Measurements from ENCODE around the gene ASIC4. TPM values are rescaled to one million over a fixed set of nuclear protein-coding genes. Genes with fewer than 3 reads are reported as not detected.

ASIC4 gene
- total RNA-seq, 4 donors from 2014 or later = not detected

DNA sequence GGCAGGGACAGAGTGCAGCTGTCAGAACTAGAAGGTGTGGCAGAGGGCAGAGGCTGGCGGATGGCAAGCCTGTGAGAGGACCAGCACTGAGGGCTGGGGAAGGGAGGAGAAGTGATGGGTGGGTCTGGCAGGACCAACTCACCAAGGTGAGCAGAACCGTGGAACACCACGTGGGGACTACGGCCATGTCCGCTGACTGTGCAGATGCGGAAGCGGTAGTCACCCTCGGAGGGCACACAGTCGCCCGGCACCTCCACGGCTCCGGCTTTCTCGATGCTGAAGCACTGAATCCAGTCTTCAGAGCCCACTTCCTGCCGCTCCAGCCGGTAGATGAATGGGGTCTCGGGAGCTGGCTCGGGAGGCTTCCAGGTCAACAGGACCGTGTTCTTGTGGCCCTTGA is 52.8 kb downstream of the ASIC4 start:
- Histone ChIP-seq H3K27me3 (peaks cover 20% of the 10 kb centered on the region), H3K27ac (no peak overlapping the region), H3K9me3 (no peaks in the 10 kb centered on the region), H3K4me3 (no peak overlapping the region), H3K36me3 (no peaks in the 10 kb centered on the region), H3K4me1 (peaks cover 3 to 17% (median 8%) of the 10 kb centered on the region in 4 donors)
- intact Hi-C loops (cut with DNase I; ENCODE audit: low total_unique reads) = no loop called here
- TF ChIP-seq EP300 (IDR thresholded peaks at IDR 0.05; ENCODE audit: low read depth) (no peak), POLR2AphosphoS5 (IDR thresholded peaks at IDR 0.05) (no peak)
- TF ChIP-seq, protein P1, sequence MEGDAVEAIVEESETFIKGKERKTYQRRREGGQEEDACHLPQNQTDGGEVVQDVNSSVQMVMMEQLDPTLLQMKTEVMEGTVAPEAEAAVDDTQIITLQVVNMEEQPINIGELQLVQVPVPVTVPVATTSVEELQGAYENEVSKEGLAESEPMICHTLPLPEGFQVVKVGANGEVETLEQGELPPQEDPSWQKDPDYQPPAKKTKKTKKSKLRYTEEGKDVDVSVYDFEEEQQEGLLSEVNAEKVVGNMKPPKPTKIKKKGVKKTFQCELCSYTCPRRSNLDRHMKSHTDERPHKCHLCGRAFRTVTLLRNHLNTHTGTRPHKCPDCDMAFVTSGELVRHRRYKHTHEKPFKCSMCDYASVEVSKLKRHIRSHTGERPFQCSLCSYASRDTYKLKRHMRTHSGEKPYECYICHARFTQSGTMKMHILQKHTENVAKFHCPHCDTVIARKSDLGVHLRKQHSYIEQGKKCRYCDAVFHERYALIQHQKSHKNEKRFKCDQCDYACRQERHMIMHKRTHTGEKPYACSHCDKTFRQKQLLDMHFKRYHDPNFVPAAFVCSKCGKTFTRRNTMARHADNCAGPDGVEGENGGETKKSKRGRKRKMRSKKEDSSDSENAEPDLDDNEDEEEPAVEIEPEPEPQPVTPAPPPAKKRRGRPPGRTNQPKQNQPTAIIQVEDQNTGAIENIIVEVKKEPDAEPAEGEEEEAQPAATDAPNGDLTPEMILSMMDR (IDR thresholded peaks at IDR 0.05) = no peak
- in situ Hi-C loops (cut with MboI; ENCODE audit: low pct_ligation_motif_present in 1 of 4, low pct_unique_long_range_greater_than_20kb in 1 of 4, low sequenced_read_pairs in 3 of 4) = no loop called here
- DNase-seq = no peak
- 92% methylated on average over 18 of the region's 18 CpGs; no CpG with 5 or more reads in 1 of the 2 donors for WGBS, 2 donors (ENCODE audit: low coverage in 1 of 2)

DNA sequence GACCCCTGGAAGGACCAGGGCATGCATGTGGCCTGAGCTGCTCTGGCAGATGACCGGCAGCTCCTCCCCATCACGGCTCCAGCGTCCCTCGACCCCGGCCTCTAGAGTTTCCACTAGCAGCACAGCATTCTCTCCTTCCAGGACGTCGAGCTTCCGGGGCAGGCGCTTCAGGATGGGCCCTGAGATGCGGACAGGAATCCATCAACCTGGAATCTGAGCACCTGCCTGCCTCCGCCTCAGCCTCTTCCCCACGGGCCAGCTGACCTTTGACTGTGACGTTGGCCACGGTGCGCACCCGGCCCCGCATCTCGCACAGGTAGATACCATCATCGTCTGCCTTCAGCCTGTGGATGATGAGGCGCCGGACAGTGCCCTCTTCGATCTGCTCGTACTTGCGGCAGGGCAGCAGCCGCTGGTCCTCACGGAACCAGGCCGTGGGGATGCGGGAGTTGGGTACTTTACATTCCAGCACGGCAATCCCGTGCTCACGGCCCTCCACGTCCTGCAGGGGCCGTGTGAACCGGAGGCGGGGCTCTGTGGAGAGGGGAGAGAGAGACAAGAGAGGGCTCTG is 53.6 kb downstream of the ASIC4 start:
- no peaks in the 10 kb centered on the region for H3K9me3 ChIP-seq
- H3K36me3 ChIP-seq = no peaks in the 10 kb centered on the region
- WGBS, 2 donors (ENCODE audit: low coverage in 1 of 2) = 80 to 91% methylated on average over 1 to 35 of the region's 35 CpGs
- peaks cover 28% of the 10 kb centered on the region for H3K27me3 ChIP-seq
- no peak overlapping the region for H3K27ac ChIP-seq
- in situ Hi-C loops (cut with MboI; ENCODE audit: low pct_ligation_motif_present in 1 of 4, low pct_unique_long_range_greater_than_20kb in 1 of 4, low sequenced_read_pairs in 3 of 4) = no loop called here
- peaks cover 3 to 17% (median 8%) of the 10 kb centered on the region in 4 donors for H3K4me1 ChIP-seq
- no peak for TF ChIP-seq POLR2AphosphoS5 (IDR thresholded peaks at IDR 0.05)
- no peak for TF ChIP-seq EP300 (IDR thresholded peaks at IDR 0.05; ENCODE audit: low read depth)
- TF ChIP-seq, protein P1 (IDR thresholded peaks at IDR 0.05) = no peak
- no peak for TF ChIP-seq POLR2A (IDR thresholded peaks at IDR 0.05)
- no peak overlapping the region for H3K4me3 ChIP-seq
- intact Hi-C loops (cut with DNase I; ENCODE audit: low total_unique reads) = no loop called here
- no peak for DNase-seq

DNA sequence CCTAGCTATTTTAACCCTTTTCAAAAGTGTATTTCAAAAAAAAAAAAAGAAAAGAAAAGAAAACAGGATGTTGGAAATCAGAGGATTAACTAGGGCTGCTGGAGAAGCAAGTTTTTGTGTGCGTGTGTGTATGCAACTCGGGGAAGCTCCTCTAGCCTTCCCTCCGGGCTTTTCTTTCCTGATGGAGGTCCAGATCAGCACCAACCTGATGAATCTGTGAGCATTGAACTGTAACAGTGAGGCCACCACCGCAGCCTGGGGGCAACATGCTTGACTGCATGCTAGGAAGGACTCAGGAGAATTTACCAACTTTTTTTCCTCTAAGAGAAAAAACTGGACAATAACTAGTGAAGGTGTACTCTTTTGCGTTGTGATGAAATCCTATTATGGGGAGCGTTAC is 54.8 kb downstream of the ASIC4 start:
- peaks cover 3 to 17% (median 8%) of the 10 kb centered on the region in 4 donors for H3K4me1 ChIP-seq
- no peaks in the 10 kb centered on the region for H3K9me3 ChIP-seq
- no peak for DNase-seq
- H3K4me3 ChIP-seq = no peak overlapping the region
- H3K36me3 ChIP-seq = no peaks in the 10 kb centered on the region
- in situ Hi-C loops (cut with MboI; ENCODE audit: low pct_ligation_motif_present in 1 of 4, low pct_unique_long_range_greater_than_20kb in 1 of 4, low sequenced_read_pairs in 3 of 4) (no loop called here), intact Hi-C loops (cut with DNase I; ENCODE audit: low total_unique reads) (no loop called here)
- peaks cover 30% of the 10 kb centered on the region for H3K27me3 ChIP-seq
- TF ChIP-seq POLR2A (IDR thresholded peaks at IDR 0.05) = no peak
- TF ChIP-seq, protein P1 (IDR thresholded peaks at IDR 0.05) = no peak
- no peak for TF ChIP-seq POLR2AphosphoS5 (IDR thresholded peaks at IDR 0.05)
- no peak for TF ChIP-seq EP300 (IDR thresholded peaks at IDR 0.05; ENCODE audit: low read depth)
- WGBS, 2 donors (ENCODE audit: low coverage in 1 of 2) = 85 to 96% methylated on average over 5 to 6 of the region's 6 CpGs
- no peak overlapping the region for H3K27ac ChIP-seq

DNA sequence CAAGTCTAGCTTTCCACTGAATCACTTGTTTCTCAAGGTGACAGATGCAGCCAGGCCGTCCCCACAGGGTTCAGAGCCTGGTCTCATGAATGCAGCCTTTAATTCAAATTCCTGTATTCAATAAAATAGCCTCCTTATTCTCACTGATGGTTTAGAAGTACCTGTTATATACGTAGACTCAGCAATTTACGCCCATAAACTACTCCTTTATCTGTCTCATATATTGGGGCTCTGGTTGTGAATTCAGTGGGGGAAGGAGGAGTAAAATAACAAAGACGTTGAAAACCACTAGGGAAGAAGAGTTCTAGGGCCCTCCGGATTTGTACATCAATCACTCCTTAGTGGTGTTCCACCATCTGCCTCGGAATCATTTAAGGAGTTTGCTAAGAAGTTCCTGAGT is 55.4 kb downstream of the ASIC4 start:
- Histone ChIP-seq H3K4me3 (no peak overlapping the region), H3K36me3 (no peaks in the 10 kb centered on the region), H3K9me3 (no peaks in the 10 kb centered on the region), H3K27ac (no peak overlapping the region), H3K4me1 (peaks cover 3 to 17% (median 8%) of the 10 kb centered on the region in 4 donors), H3K27me3 (peaks cover 30% of the 10 kb centered on the region)
- in situ Hi-C loops (cut with MboI; ENCODE audit: low pct_ligation_motif_present in 1 of 4, low pct_unique_long_range_greater_than_20kb in 1 of 4, low sequenced_read_pairs in 3 of 4) = no loop called here
- intact Hi-C loops (cut with DNase I; ENCODE audit: low total_unique reads) = loop anchor here (2.0 kb wide), 1 partner anchor 27 kb away; the partner anchor contains the start of gene STK11IP
- no peak for DNase-seq
- WGBS, 2 donors (ENCODE audit: low coverage in 1 of 2) = 85 to 89% methylated on average over 5 to 6 of the region's 6 CpGs
- no peak for TF ChIP-seq EP300 (IDR thresholded peaks at IDR 0.05; ENCODE audit: low read depth)
- no peak for TF ChIP-seq POLR2AphosphoS5 (IDR thresholded peaks at IDR 0.05)
- TF ChIP-seq POLR2A (IDR thresholded peaks at IDR 0.05) = no peak
- TF ChIP-seq, protein P1 (IDR thresholded peaks at IDR 0.05) = no peak

All from transverse colon (tissue), 4 donors.